ENCODE results near the gene COQ9. TPM values are rescaled to one million over a fixed set of nuclear protein-coding genes. Genes with fewer than 3 reads are reported as not detected.

COQ9 gene
- total RNA-seq, 2 donors from 2014 or later, result 29.5 to 33.5 TPM

GRCh38 chr16:57422026-57422944 is 25.0 kb upstream of the COQ9 start:
- DNase-seq (ENCODE audit: low spot score) (no peak), ATAC-seq (ENCODE audit: insufficient number of reproducible peaks, low FRiP score, low read depth) (no peak)
- Histone ChIP-seq H3K27ac (no peak overlapping the region), H3K27me3 (replicated peaks; ENCODE audit: insufficient read depth) (no peaks in the 10 kb centered on the region), H3K9me3 (no peaks in the 10 kb centered on the region), H3K4me1 (ENCODE audit: control insufficient read depth in 1 of 2, low read depth in 2 of 2) (peaks cover 9 to 30% of the 10 kb centered on the region in 2 donors), H3K36me3 (no peaks in the 10 kb centered on the region), H3K4me3 (no peak overlapping the region)
- TF ChIP-seq, protein P1, sequence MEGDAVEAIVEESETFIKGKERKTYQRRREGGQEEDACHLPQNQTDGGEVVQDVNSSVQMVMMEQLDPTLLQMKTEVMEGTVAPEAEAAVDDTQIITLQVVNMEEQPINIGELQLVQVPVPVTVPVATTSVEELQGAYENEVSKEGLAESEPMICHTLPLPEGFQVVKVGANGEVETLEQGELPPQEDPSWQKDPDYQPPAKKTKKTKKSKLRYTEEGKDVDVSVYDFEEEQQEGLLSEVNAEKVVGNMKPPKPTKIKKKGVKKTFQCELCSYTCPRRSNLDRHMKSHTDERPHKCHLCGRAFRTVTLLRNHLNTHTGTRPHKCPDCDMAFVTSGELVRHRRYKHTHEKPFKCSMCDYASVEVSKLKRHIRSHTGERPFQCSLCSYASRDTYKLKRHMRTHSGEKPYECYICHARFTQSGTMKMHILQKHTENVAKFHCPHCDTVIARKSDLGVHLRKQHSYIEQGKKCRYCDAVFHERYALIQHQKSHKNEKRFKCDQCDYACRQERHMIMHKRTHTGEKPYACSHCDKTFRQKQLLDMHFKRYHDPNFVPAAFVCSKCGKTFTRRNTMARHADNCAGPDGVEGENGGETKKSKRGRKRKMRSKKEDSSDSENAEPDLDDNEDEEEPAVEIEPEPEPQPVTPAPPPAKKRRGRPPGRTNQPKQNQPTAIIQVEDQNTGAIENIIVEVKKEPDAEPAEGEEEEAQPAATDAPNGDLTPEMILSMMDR (IDR thresholded peaks at IDR 0.05), result peak; percentile 76

- TF ChIP-seq, protein P1 (IDR thresholded peaks at IDR 0.05), result no peak
- no peak overlapping the region for H3K27ac ChIP-seq
- peaks cover 9 to 21% of the 10 kb centered on the region in 2 donors for H3K4me1 ChIP-seq (ENCODE audit: control insufficient read depth in 1 of 2, low read depth in 2 of 2)
- no peaks in the 10 kb centered on the region for H3K9me3 ChIP-seq
- no peaks in the 10 kb centered on the region for H3K27me3 ChIP-seq (replicated peaks; ENCODE audit: insufficient read depth)
- DNase-seq (ENCODE audit: low spot score) (no peak), ATAC-seq (ENCODE audit: insufficient number of reproducible peaks, low FRiP score, low read depth) (no peak)
- H3K36me3 ChIP-seq, result no peaks in the 10 kb centered on the region
- H3K4me3 ChIP-seq, result no peak overlapping the region
Measured at GRCh38 chr16:57423152-57423551, 24.1 kb upstream of the COQ9 start.

GRCh38 chr16:57424583-57424982 is 22.7 kb upstream of the COQ9 start:
- Histone ChIP-seq H3K9me3 (no peaks in the 10 kb centered on the region), H3K4me1 (ENCODE audit: control insufficient read depth in 1 of 2, low read depth in 2 of 2) (peaks cover 2 to 7% of the 10 kb centered on the region in 2 donors), H3K4me3 (no peak overlapping the region), H3K36me3 (peaks cover 4% of the 10 kb centered on the region), H3K27me3 (replicated peaks; ENCODE audit: insufficient read depth) (no peaks in the 10 kb centered on the region), H3K27ac (no peak overlapping the region)
- ATAC-seq (ENCODE audit: insufficient number of reproducible peaks, low FRiP score, low read depth), result no peak
- TF ChIP-seq, protein P1 (IDR thresholded peaks at IDR 0.05), result no peak
- no peak for DNase-seq (ENCODE audit: low spot score)

DNA sequence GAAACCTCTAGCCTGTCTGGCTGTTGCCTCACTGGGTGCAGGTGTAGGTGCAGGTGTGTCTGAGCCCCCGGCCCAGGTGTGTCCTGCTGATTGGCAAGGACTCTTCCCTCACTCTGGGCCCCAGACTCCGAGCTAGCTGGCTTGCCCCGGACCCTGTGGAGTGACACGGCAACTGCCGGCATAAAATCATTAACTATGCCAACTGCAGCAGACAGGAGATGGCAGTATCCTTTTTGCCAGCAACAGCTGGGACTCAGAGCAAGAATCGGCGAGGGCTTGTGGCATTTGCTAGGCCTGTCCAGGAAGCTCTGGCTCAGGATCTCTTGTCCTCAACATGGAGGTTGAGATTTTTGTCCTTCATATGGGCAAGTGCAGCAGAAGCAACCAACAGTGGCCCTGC is 20.9 kb upstream of the COQ9 start:
- H3K27ac ChIP-seq, result no peak overlapping the region
- peaks cover 2 to 6% of the 10 kb centered on the region in 2 donors for H3K4me1 ChIP-seq (ENCODE audit: control insufficient read depth in 1 of 2, low read depth in 2 of 2)
- no peak for DNase-seq (ENCODE audit: low spot score)
- no peak overlapping the region for H3K4me3 ChIP-seq
- no peaks in the 10 kb centered on the region for H3K9me3 ChIP-seq
- no peaks in the 10 kb centered on the region for H3K27me3 ChIP-seq (replicated peaks; ENCODE audit: insufficient read depth)
- TF ChIP-seq, protein P1 (IDR thresholded peaks at IDR 0.05), result no peak
- H3K36me3 ChIP-seq, result peaks cover 22% of the 10 kb centered on the region
- ATAC-seq (ENCODE audit: insufficient number of reproducible peaks, low FRiP score, low read depth), result no peak

- H3K9me3 ChIP-seq, result no peaks in the 10 kb centered on the region
- no peaks in the 10 kb centered on the region for H3K27me3 ChIP-seq (replicated peaks; ENCODE audit: insufficient read depth)
- peaks cover 29% of the 10 kb centered on the region for H3K36me3 ChIP-seq
- no peak overlapping the region for H3K27ac ChIP-seq
- ATAC-seq (ENCODE audit: insufficient number of reproducible peaks, low FRiP score, low read depth), result no peak
- TF ChIP-seq, protein P1 (IDR thresholded peaks at IDR 0.05), result no peak
- peaks cover 0 to 2% of the 10 kb centered on the region in 2 donors for H3K4me1 ChIP-seq (ENCODE audit: control insufficient read depth in 1 of 2, low read depth in 2 of 2)
- DNase-seq (ENCODE audit: low spot score), result no peak
- H3K4me3 ChIP-seq, result no peak overlapping the region
Measured at GRCh38 chr16:57427307-57427706, 20.0 kb upstream of the COQ9 start.

Measured in thoracic aorta (tissue), 2 donors.